T-helper 1 cell treated with Interleukin-12 subunit alpha and Interleukin-12 subunit beta and Interleukin-4 antibody, amounts not matched to agents 30 μg/mL and 1 μg/mL, for 36 hours (primary cell): ENCODE data around the gene CALM3.

Source experiments
- H3K27ac Mint-ChIP-seq: one replicate; pipeline ENCODE4 v1.8.0; 2021; ENCODE audit warnings: mild to moderate bottlenecking, mixed read lengths
- H3K27me3 Mint-ChIP-seq: one replicate; pipeline ENCODE4 v1.8.0; 2021; ENCODE audit warnings: low read depth, mixed read lengths
- H3K36me3 Mint-ChIP-seq: one replicate; pipeline ENCODE4 v1.8.0; 2021; ENCODE audit warnings: low read depth, mixed read lengths
- H3K4me1 Mint-ChIP-seq: one replicate; pipeline ENCODE4 v1.8.0; 2021; ENCODE audit warnings: low read depth, mixed read lengths
- H3K4me3 Mint-ChIP-seq: one replicate; pipeline ENCODE4 v1.8.0; 2021; ENCODE audit warnings: mild to moderate bottlenecking, moderate library complexity, mixed read lengths
- H3K9me3 Mint-ChIP-seq: one replicate; pipeline ENCODE4 v1.8.0; 2021; ENCODE audit warnings: mixed read lengths

Gene CALM3

DNA sequence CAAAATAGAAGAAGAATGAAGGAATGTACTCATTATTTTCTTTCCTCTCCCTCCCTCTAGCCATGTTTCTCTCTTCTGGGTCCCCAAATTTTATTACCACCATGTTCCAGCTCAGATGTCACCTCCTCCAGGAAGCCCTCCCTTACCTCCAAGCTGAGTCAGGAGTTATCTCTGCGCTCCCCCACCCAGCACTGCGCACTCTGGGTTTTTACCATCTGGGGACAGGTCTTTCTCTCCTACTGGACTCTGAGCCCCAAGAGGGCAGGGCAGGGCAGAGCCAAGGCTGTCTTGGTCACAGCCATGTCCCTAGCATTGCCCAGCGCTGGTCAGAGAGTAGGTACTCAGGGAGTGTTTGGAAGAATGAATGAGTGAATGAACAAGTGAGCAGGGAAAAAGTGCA is 32.0 kb downstream of the CALM3 start:
- H3K4me1 Mint-ChIP-seq: peaks cover 20% of the 10 kb centered on the region
- H3K27me3 Mint-ChIP-seq: no peaks in the 10 kb centered on the region
- no peaks in the 10 kb centered on the region for H3K9me3 Mint-ChIP-seq
- peak overlapping the region; percentile 82 for H3K4me3 Mint-ChIP-seq
- no peaks in the 10 kb centered on the region for H3K36me3 Mint-ChIP-seq
- peak overlapping the region; percentile 85 for H3K27ac Mint-ChIP-seq

- H3K9me3 Mint-ChIP-seq: no peaks in the 10 kb centered on the region
- H3K27me3 Mint-ChIP-seq: no peaks in the 10 kb centered on the region
- H3K4me1 Mint-ChIP-seq: peaks cover 17% of the 10 kb centered on the region
- H3K36me3 Mint-ChIP-seq: no peaks in the 10 kb centered on the region
- H3K4me3 Mint-ChIP-seq: peak overlapping the region; percentile 82
- H3K27ac Mint-ChIP-seq: peak overlapping the region; percentile 85
These were observed 33.0 kb downstream of the CALM3 start for GRCh38 chr19:46634045-46634655.

DNA sequence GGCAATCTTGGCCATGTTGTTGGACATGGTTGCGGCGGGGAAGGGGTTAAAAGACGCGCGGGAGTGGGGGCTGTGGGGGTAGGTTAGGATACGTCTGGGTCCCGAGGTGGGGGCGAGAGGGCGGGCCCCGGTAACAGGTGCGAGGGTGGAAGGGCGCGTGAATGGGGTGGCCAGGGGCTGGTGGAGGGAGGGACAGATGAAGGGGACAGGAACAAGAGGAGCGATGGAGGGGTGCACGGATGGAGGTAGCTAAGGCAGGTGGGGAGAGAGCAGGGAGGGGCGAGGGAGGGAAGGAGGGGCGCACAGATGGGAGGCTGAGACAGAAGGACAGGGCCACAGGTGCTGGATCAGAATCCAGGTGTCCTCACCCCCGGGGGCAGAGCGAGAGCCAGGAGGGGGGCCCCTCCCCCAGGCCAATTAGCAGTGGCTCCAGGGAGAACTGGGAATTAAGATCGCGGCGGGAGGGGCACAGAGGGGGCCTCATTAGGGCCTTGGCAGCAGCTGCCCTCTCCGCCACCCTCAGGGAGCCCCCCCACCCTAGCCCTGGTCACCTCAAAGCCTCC is 33.6 kb downstream of the CALM3 start:
- H3K4me1 Mint-ChIP-seq: peaks cover 17% of the 10 kb centered on the region
- H3K9me3 Mint-ChIP-seq: no peaks in the 10 kb centered on the region
- no peaks in the 10 kb centered on the region for H3K27me3 Mint-ChIP-seq
- H3K27ac Mint-ChIP-seq: no peak overlapping the region
- H3K4me3 Mint-ChIP-seq: peak overlapping the region; percentile 51
- no peaks in the 10 kb centered on the region for H3K36me3 Mint-ChIP-seq

DNA sequence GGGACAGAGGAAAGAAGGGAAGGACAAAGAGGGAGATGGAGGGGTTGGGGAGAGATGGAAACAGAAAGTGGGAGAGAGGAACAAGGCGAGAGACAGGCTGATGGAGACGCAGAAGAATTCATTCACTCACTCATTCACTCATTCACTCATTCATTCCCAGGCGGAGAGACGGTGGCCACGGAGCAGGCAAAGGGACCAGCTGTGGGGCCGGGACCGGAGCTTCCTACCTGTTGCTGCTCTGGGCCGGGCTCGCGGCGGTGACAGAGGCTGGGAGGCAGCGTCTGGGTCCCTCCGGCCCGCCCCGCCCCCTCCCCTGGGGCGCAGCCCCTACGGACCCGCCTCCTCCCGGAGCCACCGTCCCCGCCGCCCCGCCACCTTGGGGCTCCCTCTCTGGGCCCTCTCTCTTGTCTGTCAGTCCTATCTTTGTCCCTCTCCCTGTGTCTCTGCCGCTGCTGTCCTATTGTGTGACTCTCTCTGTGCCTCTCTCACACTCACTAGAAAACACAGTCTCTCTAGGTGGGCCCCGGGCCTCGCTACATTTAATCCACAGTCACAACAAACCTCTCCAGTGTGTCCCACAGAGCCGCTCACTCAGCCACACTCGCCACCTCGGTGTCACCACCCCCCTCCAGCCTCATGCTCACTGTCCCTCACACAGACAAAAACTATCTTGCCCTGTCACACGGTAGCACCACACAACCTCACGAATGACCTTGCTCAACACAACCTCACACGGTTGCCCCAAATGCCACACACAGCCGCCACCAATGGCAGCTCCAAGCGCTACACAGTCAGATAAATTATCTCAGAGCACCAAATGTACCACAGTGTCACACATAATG is 35.0 kb downstream of the CALM3 start, which contains the start of gene GNG8:
Gene GNG8 (minus strand): TSS at position 283 of the 842 bp plus-strand sequence. CDS start 1,520 bp downstream, outside the sequence.
- Mint-ChIP-seq H3K27me3 (peaks cover 6% of the 10 kb centered on the region), H3K4me1 (peaks cover 17% of the 10 kb centered on the region), H3K27ac (peak within 1 kb of the TSS; percentile 43), H3K9me3 (no peaks in the 10 kb centered on the region), H3K36me3 (no peaks in the 10 kb centered on the region), H3K4me3 (peak within 1 kb of the TSS; percentile 64)

- Mint-ChIP-seq H3K27me3 (peaks cover 9% of the 10 kb centered on the region), H3K27ac (no peak overlapping the region)
These were observed 36.1 kb downstream of the CALM3 start for GRCh38 chr19:46637224-46637623.

DNA sequence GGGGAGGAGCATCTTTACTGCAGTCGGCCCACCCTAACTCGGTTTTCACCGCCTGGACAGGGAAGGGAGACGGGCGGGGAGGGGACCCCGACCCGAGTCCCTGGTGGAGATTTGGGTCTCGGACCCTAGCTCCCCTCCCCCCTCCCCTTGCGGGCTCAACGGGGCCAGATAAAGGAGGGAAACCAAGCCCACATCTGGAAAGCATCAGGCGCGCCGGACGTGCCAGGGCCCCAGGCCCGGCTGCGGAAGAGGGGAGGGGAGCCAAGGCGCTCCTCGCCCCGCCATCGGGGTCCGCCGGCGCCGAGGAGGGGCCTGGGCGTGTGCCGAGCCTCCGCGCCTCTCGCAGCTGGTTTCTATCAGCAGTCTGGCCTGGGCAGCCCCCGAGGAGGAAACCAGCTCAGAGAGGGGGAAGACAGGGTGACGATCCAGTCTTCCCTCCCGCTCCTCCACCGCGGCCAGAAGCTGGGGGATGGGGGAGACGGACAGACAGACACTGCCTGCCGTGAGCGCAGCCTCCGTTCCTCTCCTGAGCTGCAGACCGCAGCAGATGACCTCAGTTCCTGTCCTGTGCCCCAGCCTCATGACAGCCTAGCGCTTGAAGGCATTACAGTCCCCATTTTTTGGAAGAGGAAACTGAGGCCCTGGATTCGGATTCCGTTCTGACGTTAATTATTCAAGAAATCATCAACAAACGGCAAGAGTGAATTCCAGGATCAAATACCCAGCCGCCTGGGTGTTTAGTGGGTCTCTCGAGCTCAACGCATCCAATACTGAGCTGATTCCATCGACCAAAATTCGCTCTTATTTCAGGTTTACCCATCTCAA is 38.4 kb downstream of the CALM3 start:
- Mint-ChIP-seq H3K27ac (peak overlapping the region; percentile 8), H3K9me3 (no peaks in the 10 kb centered on the region), H3K27me3 (peaks cover 21% of the 10 kb centered on the region), H3K4me1 (peaks cover 6% of the 10 kb centered on the region), H3K4me3 (peak overlapping the region; percentile 48), H3K36me3 (no peaks in the 10 kb centered on the region)

More at GRCh38 chr19:46637224-46637623, 36.1 kb downstream of the CALM3 start:
- Mint-ChIP-seq H3K9me3 (no peaks in the 10 kb centered on the region), H3K4me3 (no peak overlapping the region), H3K4me1 (peaks cover 17% of the 10 kb centered on the region), H3K36me3 (no peaks in the 10 kb centered on the region)

DNA sequence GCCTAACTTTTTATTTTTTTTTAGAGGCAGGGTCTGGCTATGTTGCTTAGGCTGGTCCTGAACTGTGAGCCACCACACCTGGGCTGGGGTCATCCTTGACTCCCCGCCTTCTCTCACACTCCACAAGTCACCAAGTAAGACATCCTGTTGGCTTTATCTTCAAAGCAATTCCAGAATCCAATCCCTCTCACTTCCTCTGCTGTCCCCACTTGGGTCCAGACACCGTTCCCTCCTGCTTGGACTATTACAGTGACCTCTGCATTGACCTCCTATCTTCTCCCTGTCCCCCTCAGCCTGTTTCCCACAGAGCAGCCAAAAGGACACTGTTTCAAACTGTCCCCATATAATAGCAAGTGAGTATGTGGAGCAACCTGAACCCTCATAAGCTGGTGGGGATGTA is 39.5 kb downstream of the CALM3 start:
- H3K27ac Mint-ChIP-seq: peak overlapping the region; percentile 57
- H3K27me3 Mint-ChIP-seq: peaks cover 28% of the 10 kb centered on the region
- H3K4me1 Mint-ChIP-seq: peaks cover 1% of the 10 kb centered on the region
- peaks cover 2% of the 10 kb centered on the region for H3K36me3 Mint-ChIP-seq
- H3K9me3 Mint-ChIP-seq: no peaks in the 10 kb centered on the region
- H3K4me3 Mint-ChIP-seq: peak overlapping the region; percentile 26

- Mint-ChIP-seq H3K4me1 (peaks cover 7% of the 10 kb centered on the region), H3K27ac (no peak overlapping the region), H3K9me3 (peaks cover 5% of the 10 kb centered on the region), H3K27me3 (peaks cover 55% of the 10 kb centered on the region), H3K36me3 (peaks cover 8% of the 10 kb centered on the region), H3K4me3 (no peak overlapping the region)
These were observed 43.6 kb downstream of the CALM3 start for GRCh38 chr19:46644720-46645119.

DNA sequence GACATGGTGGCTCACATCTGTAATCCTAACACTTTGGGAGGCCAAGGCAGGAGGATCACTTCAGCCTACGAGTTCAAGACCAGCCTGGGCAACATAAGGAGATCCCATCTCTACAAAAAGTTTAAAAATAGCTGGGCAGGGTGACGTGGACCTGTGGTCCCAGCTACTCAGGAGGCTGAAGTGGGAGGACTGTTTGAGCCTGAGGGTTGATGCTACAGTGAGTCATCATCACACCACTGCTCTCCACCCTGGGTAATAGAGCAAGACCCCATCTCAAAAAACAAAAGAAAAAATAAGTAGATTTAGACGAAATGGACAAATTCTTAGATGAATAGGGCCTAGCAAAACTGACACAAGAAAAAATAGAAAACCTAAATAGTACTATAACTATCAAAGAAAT is 45.3 kb downstream of the CALM3 start:
- H3K4me3 Mint-ChIP-seq: no peak overlapping the region
- H3K36me3 Mint-ChIP-seq: peaks cover 10% of the 10 kb centered on the region
- H3K27ac Mint-ChIP-seq: no peak overlapping the region
- peaks cover 62% of the 10 kb centered on the region for H3K27me3 Mint-ChIP-seq
- H3K9me3 Mint-ChIP-seq: peaks cover 5% of the 10 kb centered on the region
- H3K4me1 Mint-ChIP-seq: peaks cover 6% of the 10 kb centered on the region

GRCh38 chr19:46648060-46648960 is 47.2 kb downstream of the CALM3 start:
- Mint-ChIP-seq H3K9me3 (peaks cover 5% of the 10 kb centered on the region), H3K27me3 (peaks cover 58% of the 10 kb centered on the region), H3K4me3 (no peak overlapping the region), H3K27ac (peak overlapping the region; percentile 52), H3K4me1 (peaks cover 6% of the 10 kb centered on the region), H3K36me3 (peaks cover 10% of the 10 kb centered on the region)

DNA sequence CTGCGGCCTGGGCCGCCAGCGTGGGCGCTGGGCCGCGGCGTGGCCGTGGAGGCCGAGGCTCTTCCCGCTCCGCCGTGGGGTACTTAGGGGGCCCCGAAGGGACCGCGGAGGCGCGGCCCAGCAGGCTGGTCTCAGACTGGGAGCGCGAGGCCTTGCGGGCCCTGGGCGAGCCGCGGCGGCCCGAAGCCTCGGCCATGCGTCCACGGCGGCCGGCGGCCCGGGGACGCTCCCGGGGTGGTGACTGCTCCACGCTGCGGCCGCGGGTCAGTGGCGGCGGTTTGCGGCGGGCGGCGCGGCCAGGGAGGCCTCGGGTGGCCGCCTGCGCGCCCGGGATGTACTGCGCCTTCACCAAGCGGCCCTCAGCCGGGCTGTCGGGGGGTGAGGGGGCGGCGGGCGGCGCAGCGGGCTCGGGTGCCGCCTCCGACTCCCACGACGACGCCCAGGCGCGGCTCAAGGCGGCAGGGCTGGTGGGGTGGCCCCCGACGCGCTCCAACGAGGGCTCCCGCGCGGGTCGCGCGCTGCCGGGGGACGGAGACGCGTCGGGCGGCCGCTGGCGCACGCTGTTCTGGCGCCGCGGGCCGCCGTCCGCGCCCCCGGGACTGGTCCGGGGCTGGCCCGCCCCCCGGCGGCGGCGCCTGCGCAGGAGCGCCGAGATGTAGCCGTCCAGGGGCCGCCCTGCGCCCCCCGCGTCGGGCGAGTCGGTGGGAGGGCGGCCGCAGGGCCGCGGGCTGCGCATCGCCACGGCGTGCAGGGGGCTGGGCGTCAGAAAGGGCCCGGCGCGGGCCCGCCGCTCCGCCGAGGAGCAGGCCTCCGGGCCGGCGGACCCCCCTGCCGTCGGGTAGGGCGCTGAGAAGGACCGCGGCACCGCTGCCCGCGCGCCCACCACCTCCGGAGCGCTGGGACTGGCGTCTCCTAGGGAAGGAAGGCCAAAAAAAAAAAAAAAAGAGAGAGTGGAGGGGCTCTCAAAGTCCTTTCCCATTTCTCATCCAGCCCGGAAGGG is 48.1 kb downstream of the CALM3 start:
- peaks cover 10% of the 10 kb centered on the region for H3K36me3 Mint-ChIP-seq
- H3K4me3 Mint-ChIP-seq: no peak overlapping the region
- H3K9me3 Mint-ChIP-seq: peaks cover 5% of the 10 kb centered on the region
- H3K27me3 Mint-ChIP-seq: peaks cover 63% of the 10 kb centered on the region
- no peak overlapping the region for H3K27ac Mint-ChIP-seq
- H3K4me1 Mint-ChIP-seq: peaks cover 6% of the 10 kb centered on the region

- H3K27me3 Mint-ChIP-seq: peaks cover 63% of the 10 kb centered on the region
- H3K4me3 Mint-ChIP-seq: no peak overlapping the region
These were observed 49.3 kb downstream of the CALM3 start for GRCh38 chr19:46650445-46650844.

More at GRCh38 chr19:46650445-46650844, 49.3 kb downstream of the CALM3 start:
- Mint-ChIP-seq H3K4me1 (peaks cover 6% of the 10 kb centered on the region), H3K36me3 (peaks cover 10% of the 10 kb centered on the region), H3K27ac (no peak overlapping the region), H3K9me3 (peaks cover 5% of the 10 kb centered on the region)
